Measurements from ENCODE around the gene ENOX1.

ENOX1 gene

GRCh38 chr13:43797159-43797558 lies 10.4 kb upstream of the ENOX1 start:
- POLR2A ChIA-PET, result no interaction called here
- CTCF ChIA-PET, result no interaction called here
- TF ChIP-seq ZNF585B (tag by site-specific recombination; IDR thresholded peaks at IDR 0.05) (no peak), SCRT1 (tag by site-specific recombination; IDR thresholded peaks at IDR 0.05; ENCODE audit: borderline replicate concordance) (no peak), ZNF670 (tag by site-specific recombination; IDR thresholded peaks at IDR 0.05; ENCODE audit: low read depth) (no peak), SALL2 (tag by site-specific recombination; IDR thresholded peaks at IDR 0.05; ENCODE audit: borderline replicate concordance) (no peak), HOXD13 (CRISPR knock-in tag; IDR thresholded peaks at IDR 0.05; ENCODE audit: borderline replicate concordance) (no peak), ZNF777 (tag by site-specific recombination; IDR thresholded peaks at IDR 0.05; ENCODE audit: borderline replicate concordance) (no peak), ZNF510 (tag by site-specific recombination; IDR thresholded peaks at IDR 0.05; ENCODE audit: insufficient replicate concordance) (no peak)
- TF ChIP-seq, protein P1, sequence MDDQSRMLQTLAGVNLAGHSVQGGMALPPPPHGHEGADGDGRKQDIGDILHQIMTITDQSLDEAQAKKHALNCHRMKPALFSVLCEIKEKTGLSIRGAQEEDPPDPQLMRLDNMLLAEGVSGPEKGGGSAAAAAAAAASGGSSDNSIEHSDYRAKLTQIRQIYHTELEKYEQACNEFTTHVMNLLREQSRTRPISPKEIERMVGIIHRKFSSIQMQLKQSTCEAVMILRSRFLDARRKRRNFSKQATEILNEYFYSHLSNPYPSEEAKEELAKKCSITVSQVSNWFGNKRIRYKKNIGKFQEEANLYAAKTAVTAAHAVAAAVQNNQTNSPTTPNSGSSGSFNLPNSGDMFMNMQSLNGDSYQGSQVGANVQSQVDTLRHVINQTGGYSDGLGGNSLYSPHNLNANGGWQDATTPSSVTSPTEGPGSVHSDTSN (CRISPR knock-in tag; IDR thresholded peaks at IDR 0.05), result no peak
- TF ChIP-seq, protein P2, sequence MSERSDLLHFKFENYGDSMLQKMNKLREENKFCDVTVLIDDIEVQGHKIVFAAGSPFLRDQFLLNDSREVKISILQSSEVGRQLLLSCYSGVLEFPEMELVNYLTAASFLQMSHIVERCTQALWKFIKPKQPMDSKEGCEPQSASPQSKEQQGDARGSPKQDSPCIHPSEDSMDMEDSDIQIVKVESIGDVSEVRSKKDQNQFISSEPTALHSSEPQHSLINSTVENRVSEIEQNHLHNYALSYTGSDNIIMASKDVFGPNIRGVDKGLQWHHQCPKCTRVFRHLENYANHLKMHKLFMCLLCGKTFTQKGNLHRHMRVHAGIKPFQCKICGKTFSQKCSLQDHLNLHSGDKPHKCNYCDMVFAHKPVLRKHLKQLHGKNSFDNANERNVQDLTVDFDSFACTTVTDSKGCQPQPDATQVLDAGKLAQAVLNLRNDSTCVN (tag by site-specific recombination; optimal IDR thresholded peaks at IDR 0.05), result no peak
- TF ChIP-seq, protein P3, sequence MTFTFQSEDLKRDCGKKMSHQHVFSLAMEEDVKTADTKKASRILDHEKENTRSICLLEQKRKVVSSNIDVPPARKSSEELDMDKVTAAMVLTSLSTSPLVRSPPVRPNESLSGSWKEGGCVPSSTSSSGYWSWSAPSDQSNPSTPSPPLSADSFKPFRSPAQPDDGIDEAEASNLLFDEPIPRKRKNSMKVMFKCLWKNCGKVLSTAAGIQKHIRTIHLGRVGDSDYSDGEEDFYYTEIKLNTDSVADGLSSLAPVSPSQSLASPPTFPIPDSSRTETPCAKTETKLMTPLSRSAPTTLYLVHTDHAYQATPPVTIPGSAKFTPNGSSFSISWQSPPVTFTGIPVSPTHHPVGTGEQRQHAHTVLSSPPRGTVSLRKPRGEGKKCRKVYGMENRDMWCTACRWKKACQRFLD (tag by site-specific recombination; IDR thresholded peaks at IDR 0.05), result no peak
- TF ChIP-seq, protein P4, sequence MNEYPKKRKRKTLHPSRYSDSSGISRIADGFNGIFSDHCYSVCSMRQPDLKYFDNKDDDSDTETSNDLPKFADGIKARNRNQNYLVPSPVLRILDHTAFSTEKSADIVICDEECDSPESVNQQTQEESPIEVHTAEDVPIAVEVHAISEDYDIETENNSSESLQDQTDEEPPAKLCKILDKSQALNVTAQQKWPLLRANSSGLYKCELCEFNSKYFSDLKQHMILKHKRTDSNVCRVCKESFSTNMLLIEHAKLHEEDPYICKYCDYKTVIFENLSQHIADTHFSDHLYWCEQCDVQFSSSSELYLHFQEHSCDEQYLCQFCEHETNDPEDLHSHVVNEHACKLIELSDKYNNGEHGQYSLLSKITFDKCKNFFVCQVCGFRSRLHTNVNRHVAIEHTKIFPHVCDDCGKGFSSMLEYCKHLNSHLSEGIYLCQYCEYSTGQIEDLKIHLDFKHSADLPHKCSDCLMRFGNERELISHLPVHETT (tag by site-specific recombination; IDR thresholded peaks at IDR 0.05), result no peak

DNA sequence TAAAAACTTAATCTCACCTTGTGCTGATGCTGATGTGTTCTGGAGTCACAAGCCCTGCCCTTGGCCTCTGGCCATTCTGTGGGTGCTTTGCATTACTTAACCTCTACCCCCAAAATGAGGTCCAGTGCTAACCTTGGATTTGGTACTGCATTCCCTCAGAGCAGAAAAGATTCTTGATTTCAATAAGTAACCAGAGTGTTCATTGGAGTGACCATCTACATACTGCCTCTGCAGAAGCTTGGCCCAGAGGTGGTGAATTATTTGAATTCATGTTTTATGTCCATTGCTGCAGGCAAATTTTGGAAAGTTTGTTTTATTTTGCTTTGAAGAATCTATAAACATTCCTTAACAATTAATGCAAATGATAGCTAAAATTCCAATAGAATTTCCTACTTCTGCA lies 7.6 kb upstream of the ENOX1 start:
- ChIA-PET POLR2A (no interaction called here), CTCF (no interaction called here)
- no peak overlapping the region for H3K27ac ChIP-seq (ENCODE audit: extremely low read depth, low read depth, low read length)
- H3K4me3 ChIP-seq (ENCODE audit: low read depth, low read length), result no peak overlapping the region
- H3K36me3 ChIP-seq (ENCODE audit: control insufficient read depth in 2 of 2, insufficient read depth in 1 of 2, low read length in 2 of 2), result no peaks in the 10 kb centered on the region
- TF ChIP-seq ZBTB44 (tag by site-specific recombination; IDR thresholded peaks at IDR 0.05) (no peak), ZNF221 (tag by site-specific recombination; IDR thresholded peaks at IDR 0.05; ENCODE audit: borderline replicate concordance) (no peak), TRIM28 (IDR thresholded peaks at IDR 0.05; ENCODE audit: borderline replicate concordance, low read length) (no peak), KLF8 (tag by site-specific recombination; IDR thresholded peaks at IDR 0.05) (no peak)
- H3K4me1 ChIP-seq (ENCODE audit: control insufficient read depth, insufficient read depth, low read length), result no peaks in the 10 kb centered on the region
- H3K9me3 ChIP-seq (ENCODE audit: control insufficient read depth, insufficient read depth, low read depth, low read length), result no peaks in the 10 kb centered on the region

More at GRCh38 chr13:43797159-43797558, 10.4 kb upstream of the ENOX1 start:
- H3K36me3 ChIP-seq (ENCODE audit: control insufficient read depth in 2 of 2, insufficient read depth in 1 of 2, low read length in 2 of 2), result no peaks in the 10 kb centered on the region
- H3K9me3 ChIP-seq (ENCODE audit: control insufficient read depth, insufficient read depth, low read depth, low read length), result no peaks in the 10 kb centered on the region
- H3K4me3 ChIP-seq (ENCODE audit: low read depth, low read length), result no peak overlapping the region
- no peak overlapping the region for H3K27ac ChIP-seq (ENCODE audit: extremely low read depth, low read depth, low read length)
- no peaks in the 10 kb centered on the region for H3K4me1 ChIP-seq (ENCODE audit: control insufficient read depth, insufficient read depth, low read length)

All from HEK293 (cell line).